Left lung (tissue), 14 donors: ENCODE data around the gene TBC1D19. TPM values are rescaled to one million over a fixed set of nuclear protein-coding genes. Genes with fewer than 3 reads are reported as not detected.
A peak's percentile ranks its signal among the peaks of the same experiment; 100 is the strongest.
"Not testable (repeated sequence)": the region's sequence is repeated elsewhere in the genome, so short reads cannot be mapped to it uniquely, and the experiment has no call there.

Experiments
- ATAC-seq: fragments of 200-7000 bp; cut with Tn5 transposase; one replicate; pipeline ENCODE4 v1.9.1; 2020; ENCODE audit warnings: moderate library complexity
- DNase-seq, 4 donors: peaks; one replicate each; pipeline ENCODE4 v3.0.0-alpha.2; 2013 to 2020
- H3K27ac ChIP-seq, 2 donors: fragments of 200-600 bp; sonication (generic) in 1 of 2; one replicate each; pipeline versions ENCODE4 v1.5.0 to v1.8.0; 2020 to 2021
- H3K27me3 ChIP-seq, 2 donors: fragments of 200-600 bp; sonication (generic) in 1 of 2; one replicate each; pipeline versions ENCODE4 v1.5.0 to v1.8.0; 2020 to 2021
- H3K36me3 ChIP-seq, 2 donors: fragments of 200-600 bp; sonication (generic) in 1 of 2; one replicate each; pipeline versions ENCODE4 v1.5.0 to v1.8.0; 2020 to 2021
- H3K4me1 ChIP-seq, 2 donors: fragments of 200-600 bp; one replicate each; pipeline ENCODE4 v1.8.0; 2021
- H3K4me3 ChIP-seq, 2 donors: fragments of 200-600 bp; sonication (generic) in 1 of 2; one replicate each; pipeline versions ENCODE4 v1.5.0 to v1.8.0; 2020 to 2021; ENCODE audit warnings: mild to moderate bottlenecking in 1 of 2
- H3K9me3 ChIP-seq, 2 donors: fragments of 200-600 bp; sonication (generic) in 1 of 2; one replicate each; pipeline versions ENCODE4 v1.5.0 to v1.8.0; 2020 to 2021
- CTCF ChIP-seq, 2 donors: fragments of 200-600 bp; sonication (generic) in 1 of 2; IDR thresholded peaks; one replicate each; pipeline versions ENCODE4 v1.5.0 to v1.8.0; 2021; ENCODE audit warnings: antibody characterized with exemption in 2 of 2
- intact Hi-C, 2 donors: fragments of 100-400 bp; cut with DNase I; formaldehyde crosslinking; loops; one replicate each; pipeline versions ENCODE4 v1.11.2 to v1.14.2; 2022
- long read RNA-seq, 12 donors: library from polyadenylated mRNA in 2 of 12; unstranded in 2 of 12; transcript quantifications; one replicate each; pipeline ENCODE4 v2.0.0 and lab custom pipeline, GENCODE V29; 2019 to 2026
- polyA plus RNA-seq, 6 donors: library from polyadenylated mRNA; unstranded; fragments of 120-200 nt; gene quantifications; one replicate each; pipeline ENCODE4 v1.2.1, GENCODE V29; 2013; ENCODE audit not compliant: insufficient read length in 6 of 6
- total RNA-seq, 2 donors: library from RNA; stranded (reverse); fragmentation: NEBNext Ultra II Directional; extraction: Animal tissue kit (Norgen Biotek cat#: 25700); gene quantifications; one replicate each; pipeline ENCODE4 v1.2.1, GENCODE V29; 2021
- donor health status: DM: no; HTN: yes; CAD: no.
- donor health status: DM: no; HTN: no; CAD: no.

TBC1D19 gene
- total RNA-seq (10 to 100 TPM in 1 of 2 donors, 1 to 10 TPM in 1; 9.5 to 14.3 TPM), polyA plus RNA-seq (10 to 100 TPM; 16.2 to 25.8 (median 19.5) TPM)
- long read RNA-seq, donor 1, partial matches to known transcripts: 0 of 4 reads
- long read RNA-seq, donor 1, other reads (novel, unspliced or antisense): 0 of 4 reads
- long read RNA-seq, donor 2, partial matches to known transcripts: 0 of 5 reads
- long read RNA-seq, donor 2, other reads (novel, unspliced or antisense): 0 of 5 reads
- long read RNA-seq, donor 3, partial matches to known transcripts: 0 of 5 reads
- long read RNA-seq, donor 3, other reads (novel, unspliced or antisense): 0 of 5 reads
- long read RNA-seq, donor 4, partial matches to known transcripts: 1 of 5 reads
- long read RNA-seq, donor 4, other reads (novel, unspliced or antisense): 2 of 5 reads
- long read RNA-seq, donor 5: 0 reads
- long read RNA-seq, donor 6, partial matches to known transcripts: 0 of 1 reads
- long read RNA-seq, donor 6, other reads (novel, unspliced or antisense): 0 of 1 reads
- long read RNA-seq, donor 7, partial matches to known transcripts: 0 of 1 reads
- long read RNA-seq, donor 7, other reads (novel, unspliced or antisense): 0 of 1 reads
- long read RNA-seq, donor 8, partial matches to known transcripts: 0 of 1 reads
- long read RNA-seq, donor 8, other reads (novel, unspliced or antisense): 0 of 1 reads
- long read RNA-seq, donor 9: 0 reads
- long read RNA-seq, donor 10, partial matches to known transcripts: 2 of 4 reads
- long read RNA-seq, donor 10, other reads (novel, unspliced or antisense): 0 of 4 reads
- long read RNA-seq, donor 11, partial matches to known transcripts: 0 of 4 reads
- long read RNA-seq, donor 11, other reads (novel, unspliced or antisense): 0 of 4 reads
- long read RNA-seq, donor 12, partial matches to known transcripts: 5 of 6 reads
- long read RNA-seq, donor 12, other reads (novel, unspliced or antisense): 0 of 6 reads

GRCh38 chr4:26583865-26584652 is at the start of gene TBC1D19:
TSS of gene TBC1D19 (plus strand) at chr4:26584084. CDS start at chr4:26584194, 110 bp downstream.
- ATAC-seq (peak; percentile 100), DNase-seq (peak; percentile 86 to 93 (median 90))
- Histone ChIP-seq H3K9me3 (no peaks in the 10 kb centered on the region), H3K4me3 (peak within 1 kb of the TSS; percentile 63 to 83), H3K27ac (peak within 1 kb of the TSS; percentile 73 to 78), H3K36me3 (no peaks in the 10 kb centered on the region), H3K4me1 (peaks cover 8 to 16% of the 10 kb centered on the region in 2 donors), H3K27me3 (no peaks in the 10 kb centered on the region)
- TF ChIP-seq CTCF (IDR thresholded peaks at IDR 0.05): no peak
- intact Hi-C loops: no loop called here

- no peak for TF ChIP-seq CTCF (IDR thresholded peaks at IDR 0.05)
- Histone ChIP-seq H3K4me3 (no peak overlapping the region), H3K36me3 (no peaks in the 10 kb centered on the region), H3K9me3 (peaks cover 0 to 27% of the 10 kb centered on the region in 2 donors), H3K27ac (no peak overlapping the region), H3K4me1 (no peaks in the 10 kb centered on the region), H3K27me3 (no peaks in the 10 kb centered on the region)
- no peak for DNase-seq
- ATAC-seq: no peak
- intact Hi-C loops: no loop called here
Observed at GRCh38 chr4:26542991-26543390, 40.9 kb upstream of the TBC1D19 start.

- no peak for ATAC-seq
- Histone ChIP-seq H3K4me3 (no peak overlapping the region), H3K36me3 (no peaks in the 10 kb centered on the region), H3K27ac (no peak overlapping the region), H3K9me3 (peaks cover 0 to 27% of the 10 kb centered on the region in 2 donors), H3K4me1 (no peaks in the 10 kb centered on the region), H3K27me3 (no peaks in the 10 kb centered on the region)
- no peak for DNase-seq
- no peak for TF ChIP-seq CTCF (IDR thresholded peaks at IDR 0.05)
- intact Hi-C loops: no loop called here
Observed at GRCh38 chr4:26544421-26544820, 39.5 kb upstream of the TBC1D19 start.

GRCh38 chr4:26548379-26548778 is 35.5 kb upstream of the TBC1D19 start:
- ATAC-seq, H3K36me3 ChIP-seq, DNase-seq, H3K4me3 ChIP-seq, intact Hi-C loops, H3K27ac ChIP-seq, H3K27me3 ChIP-seq, H3K4me1 ChIP-seq: not testable (repeated sequence)
- H3K9me3 ChIP-seq: peaks cover 0 to 27% of the 10 kb centered on the region in 2 donors

GRCh38 chr4:26557164-26557563 is 26.7 kb upstream of the TBC1D19 start:
- peaks cover 0 to 4% of the 10 kb centered on the region in 2 donors for H3K9me3 ChIP-seq
- peak; percentile 49 for ATAC-seq
- TF ChIP-seq CTCF (IDR thresholded peaks at IDR 0.05): no peak
- H3K27me3 ChIP-seq: no peaks in the 10 kb centered on the region
- no peaks in the 10 kb centered on the region for H3K4me1 ChIP-seq
- no peak for DNase-seq
- H3K4me3 ChIP-seq: no peak overlapping the region
- H3K27ac ChIP-seq: no peak overlapping the region
- intact Hi-C loops: no loop called here
- no peaks in the 10 kb centered on the region for H3K36me3 ChIP-seq
